SK-N-SH (cell line): ENCODE results near the gene PARD3.

Source experiments
- CTCF ChIP-seq: fragments of 200-600 bp; sonication (generic); IDR thresholded peaks from 2 replicates; pipeline ENCODE4 v1.6.1; 2017; ENCODE audit warnings: antibody characterized with exemption, mild to moderate bottlenecking, moderate library complexity
- EP300 ChIP-seq, 2 experiments: IDR thresholded peaks; 2 replicates each; pipeline versions ENCODE4 v1.4.0 to v1.6.1; 2012; ENCODE audit warnings: borderline replicate concordance in 1 of 2, low read depth in 1 of 2, low read length in 1 of 2
- EZH2phosphoT487 ChIP-seq: fragments of 200-600 bp; sonication (generic); IDR thresholded peaks from 2 replicates; pipeline ENCODE4 v1.6.1; 2017; ENCODE audit warnings: low read depth, mixed run types, mild to moderate bottlenecking, antibody characterized with exemption, moderate library complexity, borderline replicate concordance
- GABPA ChIP-seq: IDR thresholded peaks from 2 replicates; pipeline ENCODE4 v1.4.0; 2012; ENCODE audit warnings: low read depth, mild to moderate bottlenecking
- GATA2 ChIP-seq: sonication (generic); formaldehyde crosslinking; IDR thresholded peaks from 2 replicates; pipeline ENCODE4 v1.5.0; 2020; ENCODE audit warnings: mild to moderate bottlenecking, missing genetic modification reagents
- NFIC ChIP-seq: IDR thresholded peaks from 2 replicates; pipeline ENCODE4 v1.4.0; 2012; ENCODE audit warnings: borderline replicate concordance
- POLR2AphosphoS5 ChIP-seq: IDR thresholded peaks from 2 replicates; pipeline ENCODE4 v1.6.1; 2012; ENCODE audit warnings: low read depth, low read length
- REST ChIP-seq: IDR thresholded peaks from 2 replicates; pipeline ENCODE4 v1.6.1; 2012; ENCODE audit warnings: mild to moderate bottlenecking, low read depth, low read length, moderate library complexity
- SIN3A ChIP-seq: IDR thresholded peaks from 2 replicates; pipeline ENCODE4 v1.6.1; 2012; ENCODE audit warnings: low read depth, mild to moderate bottlenecking, low read length, moderate library complexity, borderline replicate concordance
- SMC3 ChIP-seq: IDR thresholded peaks from 2 replicates; pipeline ENCODE4 v1.6.1; 2012; ENCODE audit warnings: low read depth, low read length, improper control_type of control experiment
- USF1 ChIP-seq: IDR thresholded peaks from 2 replicates; pipeline ENCODE4 v1.4.0; 2012; ENCODE audit warnings: low read depth, borderline replicate concordance
- YY1 ChIP-seq: IDR thresholded peaks from 2 replicates; pipeline ENCODE4 v1.4.0; 2012; ENCODE audit warnings: low read depth, mild to moderate bottlenecking
- TF ChIP-seq, protein P1 (sequence below): IDR thresholded peaks from 2 replicates; pipeline ENCODE4 v1.4.0; 2012; ENCODE audit warnings: low read depth
- TF ChIP-seq, protein P2 (sequence below): fragments of 150-350 bp; IDR thresholded peaks from 2 replicates; pipeline ENCODE4 v1.6.1; 2017; ENCODE audit warnings: antibody characterized with exemption, low read length, low read depth, borderline replicate concordance

- no peak for TF ChIP-seq EZH2phosphoT487
- no peak for TF ChIP-seq CTCF
- no peak for TF ChIP-seq EP300 (IDR thresholded peaks at IDR 0.05; ENCODE audit: borderline replicate concordance in 1 of 2, low read depth in 1 of 2, low read length in 1 of 2)
- no peak for TF ChIP-seq SMC3
- no peak for TF ChIP-seq GABPA
- TF ChIP-seq POLR2AphosphoS5 = no peak
- TF ChIP-seq REST = no peak
- TF ChIP-seq USF1 = no peak
- TF ChIP-seq, protein P1, sequence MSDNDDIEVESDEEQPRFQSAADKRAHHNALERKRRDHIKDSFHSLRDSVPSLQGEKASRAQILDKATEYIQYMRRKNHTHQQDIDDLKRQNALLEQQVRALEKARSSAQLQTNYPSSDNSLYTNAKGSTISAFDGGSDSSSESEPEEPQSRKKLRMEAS = no peak
- TF ChIP-seq GATA2 = no peak
- no peak for TF ChIP-seq SIN3A
- no peak for TF ChIP-seq YY1
- TF ChIP-seq, protein P2, sequence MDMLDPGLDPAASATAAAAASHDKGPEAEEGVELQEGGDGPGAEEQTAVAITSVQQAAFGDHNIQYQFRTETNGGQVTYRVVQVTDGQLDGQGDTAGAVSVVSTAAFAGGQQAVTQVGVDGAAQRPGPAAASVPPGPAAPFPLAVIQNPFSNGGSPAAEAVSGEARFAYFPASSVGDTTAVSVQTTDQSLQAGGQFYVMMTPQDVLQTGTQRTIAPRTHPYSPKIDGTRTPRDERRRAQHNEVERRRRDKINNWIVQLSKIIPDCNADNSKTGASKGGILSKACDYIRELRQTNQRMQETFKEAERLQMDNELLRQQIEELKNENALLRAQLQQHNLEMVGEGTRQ = no peak
- TF ChIP-seq NFIC = no peak
Observed at GRCh38 chr10:34446049-34446448, 369.0 kb downstream of the PARD3 start.
